Keratinocyte (primary cell): ENCODE data around the gene CLEC16A. TPM values are rescaled to one million over a fixed set of nuclear protein-coding genes. Genes with fewer than 3 reads are reported as not detected.

ENCODE experiments used
- DNase-seq: peaks from one replicate; pipeline ENCODE4 v3.0.0-alpha.2; 2011; ENCODE audit warnings: low read depth, missing footprints, low spot score
- FAIRE-seq: peaks from 2 replicates; lab custom pipeline; 2011; peaks lifted over from hg19 to GRCh38; lab: Jason Lieb, UNC
- H2AFZ ChIP-seq: 2 replicates; pipeline ENCODE4 v1.6.0; 2012; ENCODE audit warnings: low read length, control low read depth, inconsistent platforms; ENCODE audit not compliant: control insufficient read depth
- H3K27ac ChIP-seq: 2 replicates; pipeline ENCODE4 v1.5.1; 2011; ENCODE audit warnings: low read length; ENCODE audit not compliant: control insufficient read depth, insufficient read depth
- H3K27me3 ChIP-seq: 3 replicates; pipeline ENCODE4 v1.6.0; 2011; ENCODE audit warnings: low read length; ENCODE audit not compliant: control insufficient read depth, insufficient read depth; ENCODE audit errors: extremely low read depth
- H3K36me3 ChIP-seq, 2 experiments: 2 replicates in 1 of 2; 3 replicates in 1 of 2; pipeline ENCODE4 v1.5.1; 2011; ENCODE audit warnings: low read length in 2 of 2, mild to moderate bottlenecking in 1 of 2; ENCODE audit not compliant: control insufficient read depth in 2 of 2, insufficient read depth in 2 of 2; ENCODE audit errors: extremely low read depth in 1 of 2
- H3K4me1 ChIP-seq: 3 replicates; pipeline ENCODE4 v1.5.1; 2011; ENCODE audit warnings: low read length; ENCODE audit not compliant: control insufficient read depth, insufficient read depth; ENCODE audit errors: extremely low read depth
- H3K4me2 ChIP-seq: 3 replicates; pipeline ENCODE4 v1.6.0; 2011; ENCODE audit warnings: low read depth, low read length; ENCODE audit not compliant: control insufficient read depth, insufficient read depth; ENCODE audit errors: extremely low read depth
- H3K4me3 ChIP-seq, 3 experiments: fragments of 200-600 bp in 1 of 3; sonication (generic) in 1 of 3; 2 replicates in 2 of 3; 3 replicates in 1 of 3; pipeline ENCODE4 v1.5.1; 2011 to 2016; ENCODE audit warnings: low read length in 3 of 3, mild to moderate bottlenecking in 3 of 3, control low read depth in 2 of 3, inconsistent platforms in 1 of 3, low read depth in 1 of 3, mixed read lengths in 1 of 3, mixed run types in 1 of 3, moderate library complexity in 1 of 3; ENCODE audit not compliant: control insufficient read depth in 2 of 3, insufficient read depth in 2 of 3; ENCODE audit errors: extremely low read depth in 1 of 3
- H3K79me2 ChIP-seq: 2 replicates; pipeline ENCODE4 v1.6.0; 2012; ENCODE audit warnings: low read length; ENCODE audit not compliant: control insufficient read depth, insufficient read depth
- H3K9ac ChIP-seq: 3 replicates; pipeline ENCODE4 v1.6.0; 2011; ENCODE audit warnings: low read length; ENCODE audit not compliant: control insufficient read depth, insufficient read depth; ENCODE audit errors: extremely low read depth
- H3K9me1 ChIP-seq: 3 replicates; pipeline ENCODE4 v1.6.0; 2011; ENCODE audit warnings: low read length; ENCODE audit not compliant: control insufficient read depth, insufficient read depth; ENCODE audit errors: extremely low read depth
- H3K9me3 ChIP-seq: 2 replicates; pipeline ENCODE4 v1.5.1; 2012; ENCODE audit warnings: low read depth, low read length; ENCODE audit not compliant: control insufficient read depth
- H4K20me1 ChIP-seq: 3 replicates; pipeline ENCODE4 v1.6.0; 2011; ENCODE audit warnings: low read length; ENCODE audit not compliant: control insufficient read depth, insufficient read depth; ENCODE audit errors: extremely low read depth
- CTCF ChIP-seq, 3 experiments: IDR thresholded peaks in 1 of 3; conservative IDR thresholded peaks in 1 of 3; optimal IDR thresholded peaks in 1 of 3; 2 replicates in 2 of 3; 3 replicates in 1 of 3; pipeline versions ENCODE3 to v1.5.1; 2011; ENCODE audit warnings: low read length in 3 of 3, mild to moderate bottlenecking in 3 of 3, moderate library complexity in 2 of 3, control low read depth in 1 of 3, inconsistent platforms in 1 of 3; ENCODE audit not compliant: insufficient read depth in 2 of 3; ENCODE audit errors: extremely low read depth in 1 of 3
- EZH2 ChIP-seq: IDR thresholded peaks from one replicate; pipeline ENCODE4 v1.6.1; 2012; ENCODE audit warnings: inconsistent platforms, mild to moderate bottlenecking, low read length, moderate library complexity
- dilution Hi-C: fragments of 300-500 bp; cut with MboI; formaldehyde crosslinking; loops from one replicate; pipeline ENCODE4 v1.7.0; 2020; ENCODE audit warnings: low sequenced_read_pairs; ENCODE audit not compliant: extremely low pct_ligation_motif_present
- polyA plus RNA-seq, 5 experiments: library from polyadenylated mRNA; depleted of rRNA in 3 of 5; stranded (reverse) in 3 of 5; stranded (forward) in 1 of 5; unstranded in 1 of 5; fragments of >200 nt; gene quantifications; 1 replicate in 1 of 5; 2 replicates in 3 of 5; 3 replicates in 1 of 5; pipeline versions ENCODE4 v1.2.1 to v1.2.3, GENCODE V29; 2011 to 2012; ENCODE audit warnings: missing spikeins in 2 of 5, low read depth in 1 of 5, low replicate concordance in 1 of 5

CLEC16A gene
- polyA plus RNA-seq, 1 donor (not counting 4 experiments of a cell fraction or from before 2014, with no cell fraction given) = 9.5 TPM

- Histone ChIP-seq H3K79me2 (no peaks in the 10 kb centered on the region), H3K27me3 (no peaks in the 10 kb centered on the region), H3K9ac (no peak overlapping the region), H2AFZ (no peak overlapping the region), H3K27ac (peak overlapping the region; percentile 8), H4K20me1 (no peaks in the 10 kb centered on the region), H3K4me1 (peaks cover 39% of the 10 kb centered on the region), H3K9me3 (no peaks in the 10 kb centered on the region), H3K4me2 (peak overlapping the region; percentile 60), H3K9me1 (peaks cover 4% of the 10 kb centered on the region), H3K4me3 (peak overlapping the region in 1 of 3 experiments; percentile 1), H3K36me3 (no peaks in the 10 kb centered on the region)
- dilution Hi-C loops = no loop called here
- FAIRE-seq (peak; percentile 67), DNase-seq (peak; percentile 84)
- TF ChIP-seq CTCF (optimal IDR thresholded peaks at IDR 0.05 in 1 of 3, IDR thresholded peaks at IDR 0.05 in 1 of 3, conservative IDR thresholded peaks at IDR 0.05 in 1 of 3; ENCODE audit: extremely low read depth in 1 of 3, insufficient read depth in 2 of 3, low read length in 3 of 3) (no peak), EZH2 (no peak)
These were observed 189.1 kb downstream of the CLEC16A start for GRCh38 chr16:11133344-11133943.

- Histone ChIP-seq H4K20me1 (no peaks in the 10 kb centered on the region), H3K4me3 (no peak overlapping the region), H3K27me3 (no peaks in the 10 kb centered on the region), H3K79me2 (no peaks in the 10 kb centered on the region), H3K27ac (no peak overlapping the region), H3K4me1 (peaks cover 39% of the 10 kb centered on the region), H3K36me3 (no peaks in the 10 kb centered on the region), H2AFZ (no peak overlapping the region), H3K9me3 (no peaks in the 10 kb centered on the region), H3K9me1 (peaks cover 4% of the 10 kb centered on the region), H3K4me2 (no peak overlapping the region), H3K9ac (no peak overlapping the region)
- no peak for FAIRE-seq
- TF ChIP-seq CTCF (optimal IDR thresholded peaks at IDR 0.05 in 1 of 3, IDR thresholded peaks at IDR 0.05 in 1 of 3, conservative IDR thresholded peaks at IDR 0.05 in 1 of 3; ENCODE audit: extremely low read depth in 1 of 3, insufficient read depth in 2 of 3, low read length in 3 of 3) (no peak), EZH2 (no peak)
- dilution Hi-C loops = no loop called here
- no peak for DNase-seq
These were observed 190.5 kb downstream of the CLEC16A start for GRCh38 chr16:11134722-11135463.
